Loucy (cell line): Measurements from ENCODE around the gene APMAP.

Experiments used
- H2AFZ ChIP-seq: fragments of 200-600 bp; sonication (generic); 2 replicates; pipeline ENCODE4 v1.6.0; 2016; ENCODE audit warnings: antibody characterized with exemption, mild to moderate bottlenecking, low read length, moderate library complexity
- H3F3A ChIP-seq: fragments of 200-600 bp; 2 replicates; pipeline ENCODE4 v1.6.0; 2016; ENCODE audit warnings: antibody characterized with exemption, low read depth, mild to moderate bottlenecking
- H3K27me3 ChIP-seq: fragments of 200-600 bp; sonication (generic); 2 replicates; pipeline ENCODE4 v1.6.1; 2014; ENCODE audit warnings: low read length, mild to moderate bottlenecking; ENCODE audit not compliant: insufficient read depth, poor library complexity, severe bottlenecking
- H3K36me3 ChIP-seq: fragments of 200-600 bp; sonication (generic); 2 replicates; pipeline ENCODE4 v1.6.1; 2016; ENCODE audit warnings: low read length; ENCODE audit not compliant: insufficient read depth
- H3K4me1 ChIP-seq: fragments of 200-600 bp; sonication (generic); 2 replicates; pipeline ENCODE4 v1.5.1; 2014; ENCODE audit warnings: low read length, mild to moderate bottlenecking; ENCODE audit not compliant: insufficient read depth, poor library complexity, severe bottlenecking
- H3K4me2 ChIP-seq: fragments of 200-600 bp; sonication (generic); 2 replicates; pipeline ENCODE4 v1.6.0; 2014; ENCODE audit warnings: antibody characterized with exemption, low read length, low read depth, mild to moderate bottlenecking; ENCODE audit not compliant: poor library complexity, severe bottlenecking
- H3K4me3 ChIP-seq: fragments of 200-600 bp; sonication (generic); 2 replicates; pipeline ENCODE4 v1.5.1; 2014; ENCODE audit warnings: low read length, mild to moderate bottlenecking, mixed read lengths; ENCODE audit not compliant: poor library complexity, severe bottlenecking
- H3K79me2 ChIP-seq: fragments of 200-600 bp; sonication (generic); 2 replicates; pipeline ENCODE4 v1.6.1; 2014; ENCODE audit warnings: low read length; ENCODE audit not compliant: insufficient read depth
- H3K9ac ChIP-seq: fragments of 200-600 bp; sonication (generic); 2 replicates; pipeline ENCODE4 v1.6.0; 2014; ENCODE audit warnings: mild to moderate bottlenecking, low read depth, low read length, moderate library complexity; ENCODE audit not compliant: poor library complexity, severe bottlenecking
- H3K9me2 ChIP-seq: fragments of 200-600 bp; sonication (generic); replicated peaks from 2 replicates; pipeline ENCODE4 v1.6.1; 2016; ENCODE audit warnings: low read depth, low read length, mixed read lengths
- H3K9me3 ChIP-seq: fragments of 200-600 bp; sonication (generic); 2 replicates; pipeline ENCODE4 v1.6.1; 2014; ENCODE audit warnings: mild to moderate bottlenecking, antibody characterized with exemption, low read length, low read depth; ENCODE audit not compliant: insufficient read depth
- H4K20me1 ChIP-seq: fragments of 200-600 bp; sonication (generic); 2 replicates; pipeline ENCODE4 v1.6.0; 2014; ENCODE audit warnings: antibody characterized with exemption, low read length, mild to moderate bottlenecking; ENCODE audit not compliant: insufficient read depth, poor library complexity, severe bottlenecking
- EZH2phosphoT487 ChIP-seq: fragments of 200-600 bp; IDR thresholded peaks from 2 replicates; pipeline ENCODE4 v1.6.1; 2018; ENCODE audit warnings: antibody characterized with exemption, mild to moderate bottlenecking, moderate library complexity, borderline replicate concordance
- TF ChIP-seq, protein P1 (sequence below): fragments of 200-600 bp; sonication (generic); conservative IDR thresholded peaks from 2 replicates; pipeline ENCODE4 v1.5.1; 2014; ENCODE audit warnings: mild to moderate bottlenecking, antibody characterized with exemption, low read length

Gene APMAP

DNA sequence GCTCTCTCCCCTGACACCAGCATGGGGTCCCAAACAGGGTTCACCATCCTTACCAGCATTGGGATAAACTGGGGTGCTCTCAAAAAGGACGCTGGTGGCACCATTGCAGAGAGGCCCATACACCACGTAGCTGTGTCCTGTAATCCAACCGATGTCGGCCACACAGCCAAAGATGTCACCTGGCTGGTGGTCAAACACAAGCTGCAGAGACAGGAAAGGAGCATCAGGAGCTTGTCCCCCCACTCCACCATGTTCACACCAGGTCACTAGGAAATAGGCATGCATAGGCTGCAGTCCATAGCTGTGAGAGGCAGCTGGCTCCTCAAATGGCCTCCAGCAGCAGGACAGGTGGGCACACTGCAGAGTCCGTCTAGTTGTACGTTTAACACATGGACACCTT lies 28.8 kb upstream of the APMAP start:
- Histone ChIP-seq H2AFZ (no peak overlapping the region), H3K27me3 (no peaks in the 10 kb centered on the region), H3K9me2 (no peaks in the 10 kb centered on the region), H3K4me2 (no peak overlapping the region), H3K4me1 (peaks cover 8% of the 10 kb centered on the region), H3K9me3 (no peaks in the 10 kb centered on the region), H4K20me1 (no peaks in the 10 kb centered on the region), H3K79me2 (peaks cover 6% of the 10 kb centered on the region; the same call in 1 of the 2 replicates), H3K36me3 (peaks cover 51% of the 10 kb centered on the region; the same call in 1 of the 2 replicates), H3F3A (no peaks in the 10 kb centered on the region), H3K9ac (no peak overlapping the region), H3K4me3 (no peak overlapping the region)
- no peak for TF ChIP-seq EZH2phosphoT487

DNA sequence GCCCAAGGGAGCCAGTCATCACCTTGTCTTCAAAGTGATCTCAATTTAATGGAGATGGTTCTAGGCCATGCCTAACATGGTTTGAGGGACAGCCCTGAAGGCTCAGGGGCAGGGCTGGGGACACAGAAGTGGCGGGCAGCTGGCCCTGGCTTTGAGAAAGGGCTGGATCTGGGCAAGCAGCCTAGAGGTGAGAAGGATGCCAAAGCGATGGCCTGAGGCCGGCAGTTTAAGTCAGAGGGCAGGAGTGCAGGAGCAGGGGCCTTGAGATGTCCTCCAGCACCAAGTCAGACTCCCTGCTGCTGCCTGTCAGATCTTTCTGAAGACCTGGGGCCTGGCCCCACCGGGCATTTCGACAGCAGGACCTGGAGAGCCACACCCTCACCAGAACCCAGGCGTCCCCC lies 28.4 kb upstream of the APMAP start:
- Histone ChIP-seq H3K4me1 (peaks cover 4% of the 10 kb centered on the region), H3F3A (no peaks in the 10 kb centered on the region), H3K27me3 (no peaks in the 10 kb centered on the region), H2AFZ (no peak overlapping the region), H3K4me3 (no peak overlapping the region), H3K36me3 (peaks cover 55% of the 10 kb centered on the region; the same call in 1 of the 2 replicates), H3K79me2 (peaks cover 6% of the 10 kb centered on the region; the same call in 1 of the 2 replicates), H3K9ac (no peak overlapping the region), H3K4me2 (no peak overlapping the region), H4K20me1 (no peaks in the 10 kb centered on the region), H3K9me3 (no peaks in the 10 kb centered on the region), H3K9me2 (no peaks in the 10 kb centered on the region)
- TF ChIP-seq EZH2phosphoT487, result no peak
- TF ChIP-seq, protein P1, sequence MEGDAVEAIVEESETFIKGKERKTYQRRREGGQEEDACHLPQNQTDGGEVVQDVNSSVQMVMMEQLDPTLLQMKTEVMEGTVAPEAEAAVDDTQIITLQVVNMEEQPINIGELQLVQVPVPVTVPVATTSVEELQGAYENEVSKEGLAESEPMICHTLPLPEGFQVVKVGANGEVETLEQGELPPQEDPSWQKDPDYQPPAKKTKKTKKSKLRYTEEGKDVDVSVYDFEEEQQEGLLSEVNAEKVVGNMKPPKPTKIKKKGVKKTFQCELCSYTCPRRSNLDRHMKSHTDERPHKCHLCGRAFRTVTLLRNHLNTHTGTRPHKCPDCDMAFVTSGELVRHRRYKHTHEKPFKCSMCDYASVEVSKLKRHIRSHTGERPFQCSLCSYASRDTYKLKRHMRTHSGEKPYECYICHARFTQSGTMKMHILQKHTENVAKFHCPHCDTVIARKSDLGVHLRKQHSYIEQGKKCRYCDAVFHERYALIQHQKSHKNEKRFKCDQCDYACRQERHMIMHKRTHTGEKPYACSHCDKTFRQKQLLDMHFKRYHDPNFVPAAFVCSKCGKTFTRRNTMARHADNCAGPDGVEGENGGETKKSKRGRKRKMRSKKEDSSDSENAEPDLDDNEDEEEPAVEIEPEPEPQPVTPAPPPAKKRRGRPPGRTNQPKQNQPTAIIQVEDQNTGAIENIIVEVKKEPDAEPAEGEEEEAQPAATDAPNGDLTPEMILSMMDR, result no peak

DNA sequence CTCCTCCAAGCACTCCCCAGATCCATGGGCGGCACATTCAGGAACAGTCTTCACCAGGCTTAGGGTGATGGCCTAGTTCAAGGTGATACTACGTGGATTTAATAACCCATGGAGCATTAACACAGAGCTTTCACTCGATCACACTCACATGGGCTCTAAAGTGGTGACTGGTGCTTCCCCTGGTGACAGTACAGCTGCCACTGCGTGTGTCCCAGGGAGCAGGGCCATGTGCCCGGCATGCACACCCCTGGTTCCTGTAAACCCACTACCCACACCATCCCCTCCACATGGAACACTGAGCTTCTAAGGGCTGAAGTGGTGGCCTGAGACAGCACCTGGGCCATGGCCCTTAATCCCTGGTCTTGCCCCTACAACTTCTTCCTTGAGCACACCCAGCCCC lies 27.8 kb upstream of the APMAP start:
- no peak for TF ChIP-seq EZH2phosphoT487
- TF ChIP-seq, protein P1, result no peak
- Histone ChIP-seq H3F3A (no peaks in the 10 kb centered on the region), H2AFZ (no peak overlapping the region), H3K9ac (no peak overlapping the region), H3K9me3 (no peaks in the 10 kb centered on the region), H3K4me1 (no peaks in the 10 kb centered on the region), H3K4me3 (no peak overlapping the region), H4K20me1 (no peaks in the 10 kb centered on the region), H3K79me2 (peaks cover 6% of the 10 kb centered on the region; the same call in 1 of the 2 replicates), H3K9me2 (no peaks in the 10 kb centered on the region), H3K27me3 (no peaks in the 10 kb centered on the region), H3K4me2 (no peak overlapping the region), H3K36me3 (peaks cover 59% of the 10 kb centered on the region; the same call in 1 of the 2 replicates)
